ENCODE data around the gene CHCHD6. TPM values are rescaled to one million over a fixed set of nuclear protein-coding genes. Genes with fewer than 3 reads are reported as not detected.

The CHCHD6 gene
- total and polyA plus RNA-seq, 4 donors = 2.0 to 5.1 (median 3.9) TPM

GRCh38 chr3:126959921-126960603, 256.0 kb downstream of the CHCHD6 start (continued):
- no peak for TF ChIP-seq CTCF (IDR thresholded peaks at IDR 0.05; ENCODE audit: low read depth, low read length, missing input control)
- no peak for TF ChIP-seq FOXA1 (IDR thresholded peaks at IDR 0.05)
- no peak for TF ChIP-seq SP1 (IDR thresholded peaks at IDR 0.05)

GRCh38 chr3:126960604-126960995, 256.6 kb downstream of the CHCHD6 start:
- Histone ChIP-seq H3K27me3 (ENCODE audit: control insufficient read depth in 4 of 4, insufficient read depth in 4 of 4, low read length in 3 of 4) (no peaks in the 10 kb centered on the region), H3K36me3 (ENCODE audit: control insufficient read depth in 4 of 4, insufficient read depth in 3 of 4, low read depth in 1 of 4, low read length in 3 of 4) (no peaks in the 10 kb centered on the region), H3K9me3 (ENCODE audit: control insufficient read depth in 4 of 4, low read length in 3 of 4) (no peaks in the 10 kb centered on the region), H3K9ac (ENCODE audit: low read depth in 1 of 2, low read length in 2 of 2) (no peak overlapping the region), H3K27ac (ENCODE audit: low read depth in 1 of 2, low read length in 2 of 2) (no peak overlapping the region), H3K4me3 (ENCODE audit: low read depth in 1 of 3, low read length in 3 of 3) (no peak overlapping the region), H3K4me1 (ENCODE audit: control insufficient read depth in 4 of 4, insufficient read depth in 4 of 4, low read length in 3 of 4) (peaks cover 0 to 4% (median 0%) of the 10 kb centered on the region in 4 donors)
- no peak for TF ChIP-seq FOXA2 (IDR thresholded peaks at IDR 0.05)
- no peak for TF ChIP-seq SP1 (IDR thresholded peaks at IDR 0.05)
- TF ChIP-seq CTCF (IDR thresholded peaks at IDR 0.05; ENCODE audit: low read depth, low read length, missing input control) = no peak
- TF ChIP-seq RAD21 (IDR thresholded peaks at IDR 0.05) = no peak
- no peak for TF ChIP-seq RXRA (IDR thresholded peaks at IDR 0.05)
- no peak for TF ChIP-seq GABPA (IDR thresholded peaks at IDR 0.05 in 1 of 2, conservative IDR thresholded peaks at IDR 0.05 in 1 of 2)
- no peak for TF ChIP-seq NR2F2 (IDR thresholded peaks at IDR 0.05)
- TF ChIP-seq REST (IDR thresholded peaks at IDR 0.05) = no peak
- TF ChIP-seq HNF4A (conservative IDR thresholded peaks at IDR 0.05) = no peak
- no peak for TF ChIP-seq JUND (IDR thresholded peaks at IDR 0.05)
- no peak for TF ChIP-seq ATF3 (IDR thresholded peaks at IDR 0.05)
- no peak for TF ChIP-seq TAF1 (conservative IDR thresholded peaks at IDR 0.05)
- WGBS = 91% methylated on average over 17 of the region's 17 CpGs
- DNase-seq (ENCODE audit: low spot score) = no peak

Measured in liver (tissue), 9 donors.